ENCODE measurements around the gene C10orf71. TPM values are rescaled to one million over a fixed set of nuclear protein-coding genes. Genes with fewer than 3 reads are reported as not detected.

Gene C10orf71
- polyA plus RNA-seq, 2 of the 4 experiments (the other 2 are of a cell fraction): not detected

- DNase-seq (ENCODE audit: low read depth in 1 of 2, low spot score in 1 of 2) (no peak), FAIRE-seq (no peak), ATAC-seq (no peak)
- H3K9me3 ChIP-seq: peaks cover 4% of the 10 kb centered on the region; the same call in 1 of the 3 replicates
- CTCF ChIA-PET: no interaction called here
- POLR2A ChIA-PET: no interaction called here
- no peaks in the 10 kb centered on the region for H3K4me1 ChIP-seq
- no peak overlapping the region for H3K4me2 ChIP-seq
- TF ChIP-seq CTCF (IDR thresholded peaks at IDR 0.05) (no peak), HMGXB4 (CRISPR knock-in tag; IDR thresholded peaks at IDR 0.05; ENCODE audit: borderline replicate concordance) (no peak), NR3C1 (IDR thresholded peaks at IDR 0.05) (no peak), RCOR1 (IDR thresholded peaks at IDR 0.05; ENCODE audit: low read depth, low read length) (no peak), JUNB (IDR thresholded peaks at IDR 0.05) (no peak), CHD4 (IDR thresholded peaks at IDR 0.05; ENCODE audit: borderline replicate concordance) (no peak), KDM5A (IDR thresholded peaks at IDR 0.05) (no peak), JUN (IDR thresholded peaks at IDR 0.05) (no peak)
- H3K27ac ChIP-seq: no peak overlapping the region
- H3K4me3 ChIP-seq: no peak overlapping the region
Measured at GRCh38 chr10:49350138-49350537, 51.2 kb downstream of the C10orf71 start.

GRCh38 chr10:49350846-49351532 lies 52.0 kb downstream of the C10orf71 start:
- DNase-seq (ENCODE audit: low read depth in 1 of 2, low spot score in 1 of 2) (no peak), ATAC-seq (no peak)
- POLR2A ChIA-PET: no interaction called here

More at GRCh38 chr10:49350846-49351532, 52.0 kb downstream of the C10orf71 start:
- Histone ChIP-seq H3K27ac (no peak overlapping the region), H3K4me2 (no peak overlapping the region), H3K9me3 (peaks cover 4% of the 10 kb centered on the region; the same call in 1 of the 3 replicates), H3K4me3 (no peak overlapping the region), H3K4me1 (no peaks in the 10 kb centered on the region)
- no peak for FAIRE-seq
- TF ChIP-seq ESRRA (IDR thresholded peaks at IDR 0.05; ENCODE audit: borderline replicate concordance, low read length) (no peak), ZFP36 (IDR thresholded peaks at IDR 0.05; ENCODE audit: borderline replicate concordance, partially characterized antibody) (no peak), CBX2 (IDR thresholded peaks at IDR 0.05; ENCODE audit: borderline replicate concordance, low read depth) (no peak), NFE2L2 (conservative IDR thresholded peaks at IDR 0.05; ENCODE audit: low read length) (no peak), CEBPB (IDR thresholded peaks at IDR 0.05) (no peak), POLR2AphosphoS2 (conservative IDR thresholded peaks at IDR 0.05; ENCODE audit: low read length) (no peak), RCOR1 (IDR thresholded peaks at IDR 0.05; ENCODE audit: low read depth, low read length) (no peak), JUNB (IDR thresholded peaks at IDR 0.05) (no peak), CHD2 (IDR thresholded peaks at IDR 0.05; ENCODE audit: low read length, partially characterized antibody) (no peak), ATOH8 (CRISPR knock-in tag; IDR thresholded peaks at IDR 0.05; ENCODE audit: low read depth) (no peak), KDM5A (IDR thresholded peaks at IDR 0.05) (no peak), HEYL (CRISPR knock-in tag; IDR thresholded peaks at IDR 0.05) (no peak), TFCP2L1 (CRISPR knock-in tag; IDR thresholded peaks at IDR 0.05) (no peak), BCL3 (IDR thresholded peaks at IDR 0.05) (no peak), CHD4 (IDR thresholded peaks at IDR 0.05; ENCODE audit: borderline replicate concordance) (no peak), NR3C1 (IDR thresholded peaks at IDR 0.05) (no peak), TP53 (CRISPR knock-in tag; IDR thresholded peaks at IDR 0.05) (no peak), RNF2 (IDR thresholded peaks at IDR 0.05; ENCODE audit: borderline replicate concordance, low read depth) (no peak)
- WGBS (ENCODE audit: missing lambda C conversion rate): 3% methylated on average over 3 of the region's 4 CpGs
- CTCF ChIA-PET: no interaction called here

All from A549 (cell line).